AG09319 (cell line): ENCODE data around the gene TRIM7.

Experiments used
- DNase-seq: peaks from one replicate; pipeline ENCODE4 v3.0.0-alpha.2; 2010; ENCODE audit warnings: low read depth; ENCODE audit errors: extremely low read depth
- TF ChIP-seq, protein P1 (sequence below): IDR thresholded peaks from 2 replicates; pipeline ENCODE4 v1.5.1; 2011; ENCODE audit warnings: low read depth, mild to moderate bottlenecking, inconsistent platforms, low read length, moderate library complexity

Gene TRIM7

DNA sequence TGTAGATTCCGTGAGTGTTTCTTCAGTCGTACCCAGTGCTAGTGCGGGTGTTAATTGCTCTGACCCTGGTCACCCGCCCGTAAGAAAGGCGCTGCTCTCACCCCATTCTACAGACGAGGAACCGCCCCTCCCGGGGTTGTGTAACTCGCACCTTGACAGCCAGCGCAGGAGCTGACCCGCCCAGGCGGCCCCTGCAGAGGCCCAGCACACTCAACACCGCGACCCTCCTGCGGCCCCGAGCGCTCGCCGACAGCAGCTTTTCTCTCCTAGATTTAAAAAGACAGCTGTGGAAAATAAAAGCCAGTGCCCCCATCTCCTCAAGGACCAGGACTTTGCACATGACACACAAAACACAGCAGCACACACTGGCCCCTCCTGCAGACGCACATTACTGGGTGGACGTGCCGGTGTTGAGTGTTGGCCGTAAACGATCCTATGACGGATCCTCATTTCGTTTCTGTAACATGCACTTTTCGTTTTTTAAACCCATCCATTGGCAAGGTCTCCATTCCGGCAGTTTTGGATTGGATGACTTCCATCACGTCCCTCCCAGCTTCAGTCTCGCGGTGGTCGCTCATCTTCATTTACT is 34.7 kb downstream of the TRIM7 start:
- TF ChIP-seq, protein P1, sequence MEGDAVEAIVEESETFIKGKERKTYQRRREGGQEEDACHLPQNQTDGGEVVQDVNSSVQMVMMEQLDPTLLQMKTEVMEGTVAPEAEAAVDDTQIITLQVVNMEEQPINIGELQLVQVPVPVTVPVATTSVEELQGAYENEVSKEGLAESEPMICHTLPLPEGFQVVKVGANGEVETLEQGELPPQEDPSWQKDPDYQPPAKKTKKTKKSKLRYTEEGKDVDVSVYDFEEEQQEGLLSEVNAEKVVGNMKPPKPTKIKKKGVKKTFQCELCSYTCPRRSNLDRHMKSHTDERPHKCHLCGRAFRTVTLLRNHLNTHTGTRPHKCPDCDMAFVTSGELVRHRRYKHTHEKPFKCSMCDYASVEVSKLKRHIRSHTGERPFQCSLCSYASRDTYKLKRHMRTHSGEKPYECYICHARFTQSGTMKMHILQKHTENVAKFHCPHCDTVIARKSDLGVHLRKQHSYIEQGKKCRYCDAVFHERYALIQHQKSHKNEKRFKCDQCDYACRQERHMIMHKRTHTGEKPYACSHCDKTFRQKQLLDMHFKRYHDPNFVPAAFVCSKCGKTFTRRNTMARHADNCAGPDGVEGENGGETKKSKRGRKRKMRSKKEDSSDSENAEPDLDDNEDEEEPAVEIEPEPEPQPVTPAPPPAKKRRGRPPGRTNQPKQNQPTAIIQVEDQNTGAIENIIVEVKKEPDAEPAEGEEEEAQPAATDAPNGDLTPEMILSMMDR, result no peak
- no peak for DNase-seq

DNA sequence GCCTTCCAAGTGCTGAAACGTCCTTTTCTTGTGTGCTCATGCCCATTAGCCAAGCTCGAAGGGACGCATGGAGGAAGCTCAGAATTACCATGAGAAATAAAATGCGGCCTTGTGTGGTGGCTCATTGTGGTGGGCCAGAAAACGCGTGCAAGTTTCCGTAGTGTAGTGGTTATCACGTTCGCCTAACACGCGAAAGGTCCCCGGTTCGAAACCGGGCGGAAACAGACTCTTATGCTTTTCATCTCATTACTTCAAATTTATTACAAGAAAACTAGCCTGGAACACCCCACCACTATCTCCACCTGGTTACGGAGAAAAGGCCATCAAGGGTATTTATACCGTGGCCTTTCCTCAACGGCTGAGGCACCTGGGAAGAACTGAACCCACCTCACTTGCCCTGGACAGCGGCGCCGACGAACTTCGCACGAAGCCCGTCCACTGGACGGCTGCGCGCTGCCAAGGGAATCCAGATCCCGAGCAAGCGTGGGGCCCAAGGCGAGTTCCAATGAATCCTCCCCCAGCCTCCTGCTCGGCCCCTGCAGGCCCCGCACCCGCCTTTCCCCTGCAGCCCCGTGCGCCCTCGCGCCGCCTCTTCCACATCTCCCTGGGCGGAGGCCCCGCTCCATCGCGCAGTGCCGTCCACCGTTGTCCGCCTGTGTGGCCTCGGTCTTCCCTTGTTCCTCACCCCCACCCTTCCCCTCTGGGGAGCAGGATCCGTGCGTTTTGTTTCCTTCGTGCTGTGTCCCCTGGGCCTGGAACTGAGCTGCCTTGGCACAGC is 35.3 kb downstream of the TRIM7 start:
- DNase-seq, result peak; percentile 46

DNA sequence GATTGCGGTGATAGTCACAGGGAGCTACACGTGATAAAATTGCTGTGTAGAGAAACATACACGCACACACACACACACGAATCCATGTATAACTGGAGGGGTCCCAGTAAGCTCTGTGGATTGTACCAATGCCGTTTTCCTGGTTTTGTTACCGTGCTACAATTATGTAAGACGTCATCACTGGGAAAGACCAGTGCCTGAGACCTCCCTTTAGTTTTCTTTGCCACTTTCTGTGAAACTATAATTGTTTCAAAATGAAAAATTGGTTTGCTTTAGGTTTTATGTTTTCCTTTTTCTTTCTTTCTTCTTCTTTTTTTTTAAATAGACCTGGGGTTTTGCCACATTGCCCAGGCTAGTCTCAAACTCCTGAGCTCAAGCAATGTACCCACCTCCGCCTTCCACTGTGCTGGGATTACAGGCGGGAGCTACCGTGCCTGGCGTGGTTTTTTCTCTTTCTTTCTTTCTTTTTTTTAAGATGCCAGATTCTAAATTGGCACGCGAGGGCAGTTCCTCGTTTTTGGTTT is 36.3 kb downstream of the TRIM7 start:
- no peak for DNase-seq

DNA sequence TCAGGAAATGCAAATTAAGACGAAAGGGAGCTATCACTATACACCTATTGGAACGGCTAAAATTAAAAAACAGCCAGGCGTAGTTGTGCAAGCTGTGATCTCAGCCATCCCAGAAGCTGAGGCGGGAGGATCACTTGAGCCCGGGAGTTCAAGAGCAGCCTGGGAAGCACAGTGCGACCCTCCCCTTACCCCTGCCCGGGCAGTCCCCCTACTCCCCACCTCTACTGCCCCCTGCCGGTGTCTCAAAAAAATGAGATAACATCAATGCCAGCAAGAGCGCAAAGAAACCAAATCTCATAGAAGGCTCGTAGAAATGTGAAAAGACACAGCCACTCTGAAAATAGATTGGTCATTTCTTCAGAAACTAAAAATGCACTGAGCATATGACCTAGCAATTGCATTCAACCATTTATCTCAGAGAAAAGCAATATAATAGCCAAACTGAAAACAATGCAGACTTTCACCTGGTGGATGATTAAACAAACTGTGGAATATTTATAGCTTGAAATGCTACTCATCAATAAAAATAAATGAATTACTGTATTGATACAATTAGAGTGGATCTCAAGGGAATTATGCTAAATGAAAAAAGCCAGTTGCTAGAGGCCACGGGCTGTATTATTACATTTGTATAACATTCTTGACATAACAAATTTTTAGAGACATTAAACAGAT is 37.0 kb downstream of the TRIM7 start:
- TF ChIP-seq, protein P1, result peak; percentile 38
- DNase-seq, result no peak

More for the DNA sequence above, 36.3 kb downstream of the TRIM7 start:
- TF ChIP-seq, protein P1, result no peak

DNA sequence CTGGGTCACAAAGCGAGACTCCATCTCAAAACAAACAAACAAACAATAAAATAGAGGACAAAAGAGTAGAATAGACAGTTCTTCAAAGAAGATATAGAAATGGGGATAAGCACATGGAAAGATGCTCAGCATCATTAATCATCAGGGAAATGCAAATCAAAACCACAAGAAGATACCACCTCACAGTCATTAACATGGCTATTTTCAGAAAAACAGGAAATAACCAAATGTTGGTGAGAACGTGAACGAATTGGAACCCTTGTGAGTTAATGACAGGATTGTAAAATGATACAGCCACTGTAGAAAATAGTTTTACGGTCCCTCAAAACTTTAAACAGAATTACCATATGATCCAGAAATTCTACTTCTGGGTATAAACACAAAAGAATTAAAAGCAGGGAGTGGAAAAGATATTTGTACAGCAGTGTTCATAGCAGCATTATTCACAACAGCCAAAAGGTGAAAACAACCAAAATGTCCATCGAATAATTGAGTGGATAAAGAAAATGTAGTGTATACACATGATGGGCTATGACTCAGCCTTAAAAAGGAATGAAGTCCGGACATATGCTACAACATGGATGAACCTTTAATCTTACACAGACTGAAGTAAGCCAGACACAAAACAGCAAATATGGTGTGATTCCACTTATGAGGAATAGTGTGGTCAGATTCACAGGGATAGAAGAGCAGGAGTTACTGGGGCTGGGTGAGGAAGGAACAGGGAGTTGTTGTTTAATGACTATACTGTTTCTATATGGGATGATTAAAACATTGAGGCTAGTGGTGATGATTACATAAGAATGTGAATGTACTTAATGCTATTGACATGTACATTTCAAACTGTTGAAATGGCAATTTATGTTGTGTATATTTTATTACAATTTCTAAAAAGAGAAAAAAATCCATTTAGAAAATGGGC is 37.9 kb downstream of the TRIM7 start:
- TF ChIP-seq, protein P1, result no peak

DNA sequence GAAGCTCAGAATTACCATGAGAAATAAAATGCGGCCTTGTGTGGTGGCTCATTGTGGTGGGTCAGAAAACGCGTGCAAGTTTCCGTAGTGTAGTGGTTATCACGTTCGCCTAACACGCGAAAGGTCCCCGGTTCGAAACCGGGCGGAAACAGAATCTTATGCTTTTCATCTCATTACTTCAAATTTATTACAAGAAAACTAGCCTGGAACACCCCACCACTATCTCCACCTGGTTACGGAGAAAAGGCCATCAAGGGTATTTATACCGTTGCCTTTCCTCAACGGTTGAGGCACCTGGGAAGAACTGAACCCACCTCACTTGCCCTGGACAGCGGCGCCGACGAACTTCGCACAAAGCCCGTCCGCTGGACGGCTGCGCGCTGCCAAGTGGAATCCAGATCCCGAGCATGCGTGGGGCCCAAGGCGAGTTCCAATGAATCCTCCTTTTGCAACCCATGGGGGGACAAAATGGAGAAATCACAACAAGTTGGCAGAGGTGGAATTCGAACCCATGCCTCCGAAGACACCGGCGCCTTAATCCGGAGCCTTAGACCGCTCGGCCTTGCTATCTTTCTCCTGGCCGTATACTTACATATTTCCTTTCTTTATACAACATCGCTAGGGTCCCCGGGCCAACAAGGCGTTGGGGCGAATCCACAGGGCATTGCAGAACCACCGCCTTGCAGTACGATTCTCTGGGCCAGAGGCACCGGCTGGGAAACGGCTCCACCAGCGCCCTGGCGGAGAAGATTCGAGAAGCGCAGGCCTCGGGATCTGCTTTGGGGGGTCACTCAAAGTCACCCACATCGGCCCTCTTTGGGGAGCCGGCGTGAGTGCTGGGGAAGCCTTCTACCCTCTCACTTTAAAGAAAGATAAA is 40.7 kb downstream of the TRIM7 start:
- no peak for DNase-seq
- TF ChIP-seq, protein P1, result no peak

More for the DNA sequence above, 37.9 kb downstream of the TRIM7 start:
- DNase-seq, result no peak
